A549 treated with RU486 at 1 μM for 4 hours (cell line): ENCODE results near the gene CCL23. TPM values are rescaled to one million over a fixed set of nuclear protein-coding genes. Genes with fewer than 3 reads are reported as not detected.

ENCODE experiments used
- total RNA-seq: library from RNA; stranded (reverse); fragments of 200-300 nt; extraction: Qiagen RNA extraction; gene quantifications from 5 replicates; pipeline ENCODE4 v1.2.3, GENCODE V29; 2022; ENCODE audit warnings: low read depth

CCL23 gene, protein sequence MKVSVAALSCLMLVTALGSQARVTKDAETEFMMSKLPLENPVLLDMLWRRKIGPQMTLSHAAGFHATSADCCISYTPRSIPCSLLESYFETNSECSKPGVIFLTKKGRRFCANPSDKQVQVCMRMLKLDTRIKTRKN
- total RNA-seq: not detected in 5 replicates

DNA sequence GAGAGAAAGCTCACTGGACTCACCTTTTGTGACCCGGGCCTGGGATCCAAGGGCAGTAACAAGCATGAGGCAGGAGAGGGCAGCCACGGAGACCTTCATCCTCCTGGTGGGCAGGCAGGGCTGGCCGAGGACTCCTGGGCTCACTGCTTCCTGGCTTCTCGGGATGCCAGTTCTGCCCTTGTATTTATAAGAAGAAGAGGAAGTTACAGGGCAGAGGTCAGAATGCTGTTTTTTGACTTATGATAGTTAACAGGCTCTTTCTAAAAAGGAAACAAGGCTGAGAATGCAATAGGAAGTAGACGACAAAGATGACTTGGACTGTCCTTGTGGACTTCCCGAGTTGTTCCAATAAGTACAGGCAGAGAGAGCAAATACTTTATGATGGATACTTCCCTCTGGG is at the start of gene CCL23:
Gene CCL23 (minus strand): TSS at position 174 of the 400 bp plus-strand sequence. CDS start 75 bp downstream, at position 99.

GRCh38 chr17:36063786-36064541 is 46.2 kb upstream of the CCL23 start, which contains the start of gene CCL18:
CCL18 (plus strand) TSS chr17:36064272; CDS start chr17:36064343, 71 bp downstream.

DNA sequence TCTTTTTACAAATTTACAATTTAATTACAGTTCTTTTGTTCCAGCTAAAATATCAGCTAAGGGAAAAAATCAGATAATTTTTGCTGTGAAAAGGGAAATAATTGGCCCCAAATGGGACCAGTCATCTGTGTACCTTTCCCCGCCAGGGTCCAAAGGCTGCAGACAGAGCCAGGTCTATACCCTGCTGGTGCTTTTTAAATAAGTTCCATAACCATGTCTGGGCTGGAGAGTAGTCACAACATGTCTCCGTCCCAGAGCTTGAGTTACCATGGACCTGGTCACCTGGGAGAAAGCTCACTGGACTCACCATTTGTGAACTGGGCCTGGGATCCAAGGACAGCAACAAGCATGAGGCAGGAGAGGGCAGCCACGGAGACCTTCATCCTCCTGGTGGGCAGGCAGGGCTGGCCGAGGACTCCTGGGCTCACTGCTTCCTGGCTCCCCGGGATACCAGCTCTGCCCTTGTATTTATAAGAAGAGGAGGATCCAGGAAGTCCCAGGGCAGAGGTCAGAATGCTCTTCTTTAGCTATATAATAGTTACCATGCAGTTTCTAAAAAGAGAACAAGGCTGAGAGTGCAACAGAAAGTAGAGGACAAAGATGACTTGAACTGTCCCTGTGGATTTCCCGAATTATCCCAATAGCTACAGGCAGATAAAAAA is 16.5 kb downstream of the CCL23 start, which contains the start of gene CCL15:
Gene CCL15 (minus strand): TSS at position 444 of the 662 bp plus-strand sequence. CDS start 61 bp downstream, at position 383.

GRCh38 chr17:35986643-35987042 is 31.1 kb downstream of the CCL23 start, which contains the start of gene CCL14:
CCL14 (minus strand) TSS chr17:35986729; CDS start chr17:35986649, 80 bp downstream.

GRCh38 chr17:35981246-35981645 is 36.5 kb downstream of the CCL23 start, which contains the start of gene CCL16:
CCL16 (minus strand) TSS chr17:35981497; CDS start chr17:35981420, 77 bp downstream.

Other genes starting within 250 kb of the CCL23 start
- gene MMP28, start 222.3 kb downstream of the CCL23 start, total RNA-seq: 4.1 to 7.9 TPM (median 6.6 TPM) in 5 replicates
- 190 to 245 TPM (median 208 TPM) in 5 replicates for gene TAF15, start 208.5 kb downstream of the CCL23 start, total RNA-seq
- not detected in 5 replicates for gene HEATR9, start 149.1 kb downstream of the CCL23 start, total RNA-seq
- gene CCL5, start 137.6 kb downstream of the CCL23 start, total RNA-seq: 0.88 to 2.2 TPM (median 1.5 TPM) in 5 replicates
- gene RDM1, start 87.2 kb downstream of the CCL23 start, total RNA-seq: 2.2 to 4.6 TPM (median 3.4 TPM) in 5 replicates
- gene LYZL6, start 74.3 kb downstream of the CCL23 start, total RNA-seq: not detected in 5 replicates
- not detected in 5 replicates for gene CCL16, start 36.5 kb downstream of the CCL23 start, total RNA-seq
- not detected in 5 replicates for gene CCL14, start 31.2 kb downstream of the CCL23 start, total RNA-seq
- not detected in 5 replicates for gene CCL15, start 16.4 kb downstream of the CCL23 start, total RNA-seq
- gene CCL18, start 46.3 kb upstream of the CCL23 start, total RNA-seq: not detected in 5 replicates
- not detected in 5 replicates for gene CCL3, start 72.2 kb upstream of the CCL23 start, total RNA-seq
- not detected in 5 replicates for gene CCL4, start 85.9 kb upstream of the CCL23 start, total RNA-seq
- 0.74 to 3.4 TPM (median 2.4 TPM) in 5 replicates for gene TBC1D3B, start 158.7 kb upstream of the CCL23 start, total RNA-seq
- not detected in 5 replicates for gene CCL3L1, start 178.8 kb upstream of the CCL23 start, total RNA-seq
- gene CCL4L2, start 193.1 kb upstream of the CCL23 start, total RNA-seq: not detected in 5 replicates
- 0.13 to 0.41 TPM (median 0.23 TPM) in 5 replicates for gene TBC1D3I, start 246.6 kb upstream of the CCL23 start, total RNA-seq